GM19238 (cell line): ENCODE results near the gene OR52I2.

Experiments
- DNase-seq: peaks from one replicate; pipeline ENCODE4 v3.0.0; 2011; ENCODE audit warnings: low spot score; ENCODE audit not compliant: insufficient read length

OR52I2 gene

DNA sequence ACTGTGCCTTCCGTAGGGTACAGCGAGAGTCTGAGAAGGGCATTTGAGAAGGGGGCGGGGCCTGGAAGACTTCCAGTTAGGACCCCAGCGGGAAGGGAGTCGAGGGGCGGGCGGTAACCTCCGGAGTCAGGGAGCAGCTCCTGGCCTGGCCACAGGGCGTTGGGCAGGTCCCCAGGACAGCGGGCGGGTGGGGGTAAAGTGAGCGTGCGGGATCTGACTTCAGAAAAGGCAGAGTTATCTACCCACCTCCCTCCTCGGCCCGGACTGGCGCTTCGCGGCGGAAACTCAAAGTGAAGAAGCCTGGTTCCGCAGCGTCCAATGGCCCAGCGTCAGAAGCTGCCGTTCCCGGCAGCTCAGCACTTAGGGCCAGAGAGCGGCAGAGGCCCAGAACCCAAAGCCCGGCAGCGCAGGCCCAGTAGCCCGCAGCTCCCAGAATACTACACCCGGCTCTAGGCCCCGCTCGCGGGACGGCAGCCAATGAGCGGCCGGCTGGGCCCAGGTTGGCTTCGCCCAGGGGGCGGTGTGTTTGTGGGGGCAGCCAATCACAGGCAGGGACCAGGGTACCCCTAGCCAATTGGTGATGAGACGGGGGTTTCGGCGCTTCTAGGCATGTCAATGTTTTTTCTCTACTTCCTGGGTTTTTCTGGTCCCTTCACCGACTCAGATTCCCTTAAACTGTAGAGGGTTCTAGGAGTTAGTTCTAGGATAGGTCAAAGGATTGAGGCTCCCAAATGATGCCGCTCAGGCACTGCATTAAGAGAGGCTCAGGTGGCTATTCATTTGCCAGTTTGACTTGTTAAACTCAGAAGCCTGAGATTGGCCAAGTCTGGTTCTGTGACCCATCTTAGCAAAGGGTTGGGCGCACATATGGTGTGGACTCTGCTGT, 26.5 kb downstream of the OR52I2 start, which contains the start of gene TRIM68:
TRIM68 (minus strand) TSS at position 451 of the 886 bp plus-strand sequence. CDS start 2,727 bp downstream, outside the sequence.
- DNase-seq, result peak; percentile 88

DNA sequence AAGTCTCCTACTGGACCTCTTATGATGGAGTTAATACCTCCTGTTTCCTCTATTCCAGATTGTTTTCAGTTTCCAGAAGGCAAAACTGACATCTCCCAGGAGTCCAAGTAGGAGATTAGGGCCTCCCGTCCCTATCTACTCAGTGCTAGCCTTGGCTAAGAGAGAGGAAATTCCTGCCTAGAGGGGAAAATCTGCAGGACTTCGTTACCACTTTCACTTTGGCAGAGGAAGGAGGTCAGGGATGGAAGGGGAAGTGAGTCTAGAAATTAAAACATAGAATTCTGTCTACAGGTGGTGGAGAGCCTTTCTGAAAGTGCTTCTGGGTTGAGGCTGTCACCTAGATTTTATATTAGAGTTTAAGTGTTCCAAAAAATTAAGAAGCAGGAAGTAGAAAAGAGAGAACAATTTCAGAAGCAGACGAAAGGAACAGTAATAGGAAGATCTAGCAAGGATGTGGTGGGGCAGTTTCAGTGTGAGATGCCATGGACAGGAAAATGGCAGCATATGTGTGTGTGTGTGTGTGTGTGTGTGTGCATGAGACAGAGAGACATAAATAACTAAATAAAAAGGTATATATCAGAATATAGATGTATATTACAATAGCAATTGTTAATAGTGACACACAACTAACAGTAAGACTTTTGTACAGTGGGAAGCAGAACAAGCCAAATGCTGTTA, 28.9 kb downstream of the OR52I2 start:
- DNase-seq, result no peak

DNA sequence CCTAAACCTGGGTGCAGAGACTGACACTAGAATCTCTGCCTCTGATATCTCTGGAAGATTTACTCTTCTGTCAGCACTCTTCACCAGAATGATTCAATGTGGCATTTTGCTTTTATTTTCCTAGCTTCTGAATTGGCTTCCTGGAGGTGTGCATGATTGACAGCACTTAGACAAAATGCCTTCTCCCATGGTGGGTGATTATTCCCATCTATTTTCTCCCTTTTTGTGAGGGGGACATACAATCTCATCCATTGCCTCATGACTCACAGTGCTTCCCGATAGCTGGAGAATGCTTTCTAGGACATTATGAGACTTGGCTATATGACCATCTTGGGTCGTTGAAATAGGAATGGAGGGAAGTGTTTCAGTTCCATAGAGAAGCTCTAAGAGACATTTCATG, 30.4 kb downstream of the OR52I2 start:
- DNase-seq, result no peak

DNA sequence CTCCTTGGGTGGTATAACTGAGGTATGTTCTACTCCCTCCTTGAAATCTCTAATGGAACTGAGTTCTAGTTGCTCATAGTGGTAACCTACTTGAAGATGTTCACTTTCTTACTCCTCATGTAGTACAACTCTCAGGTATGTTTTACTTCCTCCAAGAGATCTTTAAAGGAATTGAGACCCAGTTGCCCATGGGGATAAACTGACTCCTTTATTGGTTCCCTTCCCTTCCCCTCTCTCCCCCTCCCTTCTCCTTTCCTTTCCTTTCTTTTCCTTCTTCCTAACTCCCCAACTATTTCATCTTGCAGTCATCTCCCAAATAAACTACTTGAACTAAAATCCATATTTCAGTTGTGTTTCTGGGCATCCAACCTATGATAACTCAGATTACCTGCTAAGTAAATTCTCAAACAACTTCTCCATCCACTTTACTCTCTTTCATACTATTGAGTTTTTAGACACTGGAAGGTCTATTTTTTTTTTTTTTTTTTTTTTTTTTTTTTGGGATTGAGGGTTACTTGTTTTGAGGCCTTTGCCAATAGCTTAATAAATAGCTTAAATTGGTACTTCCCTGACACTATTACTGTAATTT, 34.4 kb downstream of the OR52I2 start:
- no peak for DNase-seq

DNA sequence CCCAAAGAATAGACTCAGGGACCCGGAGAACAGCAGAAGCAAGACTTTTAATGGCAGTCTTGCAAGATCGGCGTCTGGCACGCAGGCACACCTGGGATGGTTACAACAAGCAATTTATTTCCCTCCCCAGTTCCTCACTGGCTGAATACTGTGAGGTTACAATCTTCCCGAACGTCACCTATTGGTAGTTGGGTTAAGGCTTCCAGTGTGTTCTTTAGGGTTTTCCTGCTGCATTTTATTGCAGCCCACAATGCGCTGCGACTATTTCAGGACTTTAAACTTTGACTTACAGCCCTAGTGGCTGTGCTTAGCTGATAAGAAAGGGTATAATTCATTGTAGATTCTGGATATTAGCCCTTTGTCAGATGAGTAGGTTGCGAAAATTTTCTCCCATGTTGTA, 38.0 kb downstream of the OR52I2 start:
- DNase-seq, result no peak

DNA sequence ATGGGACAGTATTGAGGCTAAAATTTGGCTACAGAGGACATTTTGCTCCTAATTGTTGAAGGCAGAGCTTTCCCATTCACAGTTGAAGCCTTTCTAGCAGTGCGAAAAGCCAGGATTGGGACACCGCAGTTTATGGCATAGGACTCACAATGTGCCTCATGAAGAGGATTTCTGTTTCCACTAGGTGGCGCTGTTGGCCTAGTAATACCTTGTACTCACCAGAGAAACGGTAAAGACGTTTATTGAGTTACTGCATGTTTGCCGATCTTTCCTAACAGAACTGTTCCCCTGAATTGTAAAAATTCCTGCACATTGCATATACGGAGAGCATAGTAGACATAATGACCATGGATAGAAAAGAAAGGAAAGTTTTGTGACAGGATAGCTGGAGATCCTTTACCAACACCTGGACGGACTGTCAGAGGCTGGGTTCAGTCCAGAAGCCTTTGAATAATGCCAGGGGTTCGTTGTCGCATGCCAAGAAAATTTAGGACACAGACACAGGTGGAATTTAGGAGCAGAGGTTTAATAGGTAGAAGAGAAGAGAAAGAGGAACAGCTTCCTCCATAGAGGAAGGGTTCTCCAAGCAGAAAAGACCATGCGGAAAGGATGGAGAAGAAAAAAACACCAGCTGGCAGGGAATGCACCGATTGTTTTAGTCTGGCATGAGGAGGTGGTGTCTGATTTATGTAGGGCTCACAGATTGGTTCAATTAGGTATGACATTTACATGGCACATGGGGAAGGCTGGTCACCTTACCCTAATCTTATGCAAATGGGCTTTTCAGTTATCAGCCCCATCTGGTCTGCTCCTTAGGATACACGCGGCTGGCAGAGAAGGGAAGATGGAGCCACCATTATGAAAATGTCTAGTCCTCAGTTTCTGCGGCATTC, 44.9 kb downstream of the OR52I2 start:
- no peak for DNase-seq

DNA sequence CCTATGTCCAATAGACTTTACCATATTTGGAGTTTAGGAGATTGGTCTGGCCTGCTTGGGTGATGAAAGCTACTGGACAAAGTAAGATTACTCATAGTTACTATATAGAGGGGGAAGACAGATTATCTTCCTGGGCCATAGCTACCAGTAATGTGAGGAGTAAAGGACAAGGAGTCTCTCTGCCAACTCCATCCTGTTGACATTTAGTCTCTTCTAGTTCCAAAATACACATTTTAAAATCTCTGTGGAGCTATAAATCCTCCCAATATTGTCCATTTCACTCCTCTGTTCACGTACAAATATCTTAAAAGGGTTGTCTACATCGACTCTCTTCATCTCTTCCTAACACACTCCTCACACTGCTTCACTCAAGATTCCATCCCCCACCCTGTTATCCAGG, 54.6 kb downstream of the OR52I2 start:
- no peak for DNase-seq

DNA sequence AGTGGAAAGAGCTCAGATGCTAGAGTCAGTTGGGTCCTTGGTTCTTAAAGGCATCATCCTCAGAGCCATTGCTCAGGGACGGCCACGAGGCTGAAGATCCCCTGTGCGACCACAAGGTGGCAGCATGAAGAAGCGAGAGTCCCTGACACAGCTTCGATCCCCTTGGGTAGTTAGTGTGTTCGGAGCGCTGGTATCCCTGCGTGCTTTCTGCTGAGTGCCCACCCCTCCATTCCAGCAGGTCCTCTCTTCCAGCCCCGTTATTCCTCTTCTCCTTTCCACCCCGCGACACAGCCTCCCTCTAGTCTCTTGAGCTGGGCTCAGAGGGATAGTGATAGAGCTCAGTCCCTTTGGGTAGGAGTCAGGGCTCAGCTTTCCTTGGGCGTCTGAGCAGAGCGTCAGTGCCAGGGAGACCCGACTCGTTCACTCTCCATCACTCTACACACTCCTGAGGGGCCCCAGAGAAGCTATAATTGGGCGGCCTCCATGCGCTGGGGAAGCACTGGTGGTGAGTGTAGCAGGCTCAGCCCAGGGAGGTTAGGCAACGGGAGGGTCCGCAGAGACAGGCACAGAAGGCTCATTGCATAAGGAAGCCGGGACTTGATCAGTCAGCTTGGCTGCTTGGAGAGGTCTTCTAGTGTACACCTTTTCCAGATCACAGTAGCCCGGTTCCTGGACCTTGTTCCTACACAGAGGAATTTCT, 55.6 kb downstream of the OR52I2 start, which contains the start of gene OR51D1:
OR51D1 (plus strand) TSS at position 516 of the 700 bp plus-strand sequence. CDS start 2,314 bp downstream, outside the sequence.
- peak; percentile 46 for DNase-seq

DNA sequence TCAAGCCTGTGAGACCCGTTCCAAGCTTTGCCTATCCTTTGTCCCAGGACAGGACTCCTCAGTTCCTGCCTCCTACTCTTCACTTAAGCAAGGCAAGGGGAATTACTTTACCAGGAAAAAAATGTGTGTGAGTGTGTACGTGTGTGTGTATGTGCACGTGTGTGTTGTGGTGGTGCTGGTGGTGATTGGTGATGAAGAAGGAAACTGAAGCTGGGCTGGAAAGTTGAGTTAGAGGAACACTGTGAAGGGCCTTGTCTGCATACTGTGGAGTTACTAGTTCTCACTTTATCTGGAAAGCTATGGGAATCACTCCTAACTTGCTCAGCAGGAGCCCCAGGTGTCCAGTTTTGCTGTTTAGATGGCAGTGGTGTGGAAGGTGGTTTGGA, 56.1 kb downstream of the OR52I2 start:
- no peak for DNase-seq

DNA sequence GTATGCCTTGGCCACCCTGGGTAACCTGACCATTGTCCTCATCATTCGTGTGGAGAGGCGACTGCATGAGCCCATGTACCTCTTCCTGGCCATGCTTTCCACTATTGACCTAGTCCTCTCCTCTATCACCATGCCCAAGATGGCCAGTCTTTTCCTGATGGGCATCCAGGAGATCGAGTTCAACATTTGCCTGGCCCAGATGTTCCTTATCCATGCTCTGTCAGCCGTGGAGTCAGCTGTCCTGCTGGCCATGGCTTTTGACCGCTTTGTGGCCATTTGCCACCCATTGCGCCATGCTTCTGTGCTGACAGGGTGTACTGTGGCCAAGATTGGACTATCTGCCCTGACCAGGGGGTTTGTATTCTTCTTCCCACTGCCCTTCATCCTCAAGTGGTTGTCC, 58.4 kb downstream of the OR52I2 start:
- no peak for DNase-seq

DNA sequence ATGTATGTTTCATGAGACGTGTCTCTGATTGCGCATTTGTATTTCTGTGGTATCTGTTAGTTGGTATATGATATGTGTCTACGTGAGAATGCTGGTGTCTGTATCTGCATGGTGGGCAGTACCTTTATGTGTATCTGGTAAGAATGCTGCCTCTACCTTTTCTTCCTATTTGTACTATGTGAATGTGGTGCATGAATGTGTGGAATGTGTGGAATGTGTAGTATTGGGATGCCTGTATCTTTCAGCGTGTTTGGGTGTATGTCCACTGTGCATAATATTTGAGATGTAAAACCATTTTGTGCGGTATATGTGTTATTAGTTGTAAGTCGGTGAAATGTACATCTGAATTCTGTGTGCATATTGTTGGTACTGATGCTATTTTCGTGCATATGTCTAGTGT, 60.0 kb downstream of the OR52I2 start:
- DNase-seq, result no peak

DNA sequence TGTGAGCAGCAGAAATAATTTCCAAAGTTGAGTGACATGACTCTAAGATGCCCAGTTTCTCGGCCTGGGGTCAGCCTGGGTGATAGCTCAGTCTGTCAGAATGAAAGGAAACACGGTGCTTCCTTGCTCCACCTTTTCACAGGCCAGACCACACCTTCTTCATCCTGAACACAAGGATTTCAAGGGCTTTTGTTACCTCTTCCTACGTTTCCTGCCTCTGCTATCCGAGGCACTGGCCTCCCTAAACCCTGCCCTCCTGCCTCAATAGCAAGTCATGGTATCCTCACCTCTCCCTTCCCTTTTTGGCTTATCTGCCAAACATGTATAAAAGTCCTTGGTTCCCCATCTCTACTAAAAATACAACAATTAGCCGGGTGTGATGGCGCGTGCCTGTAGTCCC, 60.5 kb downstream of the OR52I2 start:
- no peak for DNase-seq
